Endothelial cell (in vitro differentiated cells): ENCODE results near the gene ENG. TPM values are rescaled to one million over a fixed set of nuclear protein-coding genes. Genes with fewer than 3 reads are reported as not detected.

Experiments used
- DNase-seq: peaks from one replicate; pipeline ENCODE4 v3.0.0; 2021; ENCODE audit warnings: low spot score
- H3K27ac Mint-ChIP-seq: one replicate; pipeline ENCODE4 v1.8.0; 2021; ENCODE audit warnings: mixed read lengths, inconsistent platforms; ENCODE audit not compliant: unreplicated experiment
- H3K27me3 Mint-ChIP-seq: one replicate; pipeline ENCODE4 v1.8.0; 2021; ENCODE audit warnings: mild to moderate bottlenecking, moderate library complexity, mixed read lengths, inconsistent platforms; ENCODE audit not compliant: unreplicated experiment
- H3K36me3 Mint-ChIP-seq: one replicate; pipeline ENCODE4 v1.8.0; 2021; ENCODE audit warnings: mild to moderate bottlenecking, low read depth, mixed read lengths, inconsistent platforms; ENCODE audit not compliant: unreplicated experiment
- H3K4me1 Mint-ChIP-seq: one replicate; pipeline ENCODE4 v1.8.0; 2021; ENCODE audit warnings: mild to moderate bottlenecking, mixed read lengths, inconsistent platforms; ENCODE audit not compliant: unreplicated experiment
- H3K4me3 Mint-ChIP-seq: one replicate; pipeline ENCODE4 v1.8.0; 2021; ENCODE audit warnings: mild to moderate bottlenecking, mixed read lengths, inconsistent platforms; ENCODE audit not compliant: unreplicated experiment
- H3K9me3 Mint-ChIP-seq: one replicate; pipeline ENCODE4 v1.8.0; 2021; ENCODE audit warnings: mixed read lengths, inconsistent platforms; ENCODE audit not compliant: unreplicated experiment
- CTCF ChIP-seq: fragments of 200-600 bp; sonication (generic); IDR thresholded peaks from one replicate; pipeline ENCODE4 v1.5.0; 2021; ENCODE audit warnings: antibody characterized with exemption; ENCODE audit not compliant: unreplicated experiment
- total RNA-seq: library from RNA; stranded (reverse); fragmentation: NEBNext Ultra II Directional; extraction: Animal tissue kit (Norgen Biotek cat#: 25700); gene quantifications from one replicate; pipeline ENCODE4 v1.2.1, GENCODE V29; 2021; ENCODE audit not compliant: unreplicated experiment

ENG gene
- total RNA-seq, 1 donor from 2014 or later: 113 TPM

- TF ChIP-seq CTCF: no peak
- DNase-seq: no peak
- Mint-ChIP-seq H3K4me3 (no peak within 1 kb of the TSS), H3K36me3 (no peaks in the 10 kb centered on the region), H3K9me3 (no peaks in the 10 kb centered on the region), H3K27ac (no peak within 1 kb of the TSS), H3K4me1 (peaks cover 7% of the 10 kb centered on the region), H3K27me3 (no peaks in the 10 kb centered on the region)
These were observed 76.0 kb downstream of the ENG start, which contains the start of gene SH2D3C for GRCh38 chr9:127778280-127779135. Gene SH2D3C, minus strand, starts transcription at chr9:127778666. Its CDS starts 39 bp downstream, at chr9:127778627.

GRCh38 chr9:127777368-127777980, 77.0 kb downstream of the ENG start:
- Mint-ChIP-seq H3K36me3 (no peaks in the 10 kb centered on the region), H3K27ac (no peak overlapping the region), H3K4me3 (no peak overlapping the region), H3K4me1 (peaks cover 7% of the 10 kb centered on the region), H3K27me3 (no peaks in the 10 kb centered on the region), H3K9me3 (no peaks in the 10 kb centered on the region)
- no peak for DNase-seq
- TF ChIP-seq CTCF: no peak

- DNase-seq: no peak
- Mint-ChIP-seq H3K4me3 (no peak overlapping the region), H3K27ac (no peak overlapping the region), H3K36me3 (no peaks in the 10 kb centered on the region), H3K9me3 (no peaks in the 10 kb centered on the region), H3K27me3 (no peaks in the 10 kb centered on the region), H3K4me1 (peaks cover 7% of the 10 kb centered on the region)
- TF ChIP-seq CTCF: no peak
These were observed 77.6 kb downstream of the ENG start for GRCh38 chr9:127776924-127777289.

- Mint-ChIP-seq H3K27me3 (no peaks in the 10 kb centered on the region), H3K36me3 (no peaks in the 10 kb centered on the region), H3K4me1 (peaks cover 9% of the 10 kb centered on the region), H3K27ac (no peak overlapping the region), H3K9me3 (no peaks in the 10 kb centered on the region), H3K4me3 (no peak overlapping the region)
- DNase-seq: peak; percentile 43
- TF ChIP-seq CTCF: no peak
These were observed 78.1 kb downstream of the ENG start for GRCh38 chr9:127776195-127776923.
